Measurements from ENCODE around the gene PHF12. TPM values are rescaled to one million over a fixed set of nuclear protein-coding genes. Genes with fewer than 3 reads are reported as not detected.

Gene PHF12
- total and polyA plus RNA-seq, 2 of the 4 experiments (the other 2 are of a cell fraction), result 24.4 to 25.6 TPM

- CTCF ChIA-PET, result no interaction called here
- Histone ChIP-seq H2AK5ac (ENCODE audit: low read depth, low read length) (no peak overlapping the region), H3K9me1 (ENCODE audit: insufficient read depth, low read length) (no peaks in the 10 kb centered on the region), H3K4ac (ENCODE audit: low read depth, low read length) (no peak overlapping the region), H3K9ac (ENCODE audit: low read depth, low read length) (no peak overlapping the region), H3K79me1 (ENCODE audit: low read depth in 1 of 2, low read length in 2 of 2) (no peaks in the 10 kb centered on the region), H4K8ac (ENCODE audit: low read depth in 2 of 2, low read length in 2 of 2) (no peak overlapping the region), H3K4me3 (ENCODE audit: insufficient read depth, low read depth, low read length) (no peak overlapping the region), H2BK120ac (ENCODE audit: low read depth, low read length) (no peak overlapping the region), H3K14ac (replicated peaks; ENCODE audit: low read depth, low read length) (no peak overlapping the region), H3K27me3 (ENCODE audit: control insufficient read depth, insufficient read depth, low read length) (0 out of 2 replicates have a peak, but pooled peaks cover 2% of the 10 kb centered on the region), H2BK15ac (ENCODE audit: low read depth, low read length) (no peak overlapping the region), H3K27ac (ENCODE audit: insufficient read depth, low read length) (no peak overlapping the region), H3K23ac (ENCODE audit: low read depth, low read length) (no peak overlapping the region), H3K18ac (ENCODE audit: low read depth, low read length) (no peak overlapping the region), H4K91ac (ENCODE audit: insufficient read depth, low read depth, low read length) (no peak overlapping the region), H2BK20ac (ENCODE audit: low read depth, low read length) (no peak overlapping the region), H4K5ac (ENCODE audit: low read depth, low read length) (no peak overlapping the region), H3K4me1 (ENCODE audit: control insufficient read depth, insufficient read depth, low read length) (no peaks in the 10 kb centered on the region), H3K36me3 (ENCODE audit: control insufficient read depth, insufficient read depth, low read length) (peaks cover 9% of the 10 kb centered on the region), H3K4me2 (ENCODE audit: low read depth, low read length) (no peak overlapping the region), H2BK5ac (ENCODE audit: low read depth, low read length, poor library complexity, severe bottlenecking) (no peak overlapping the region), H2AK9ac (replicated peaks; ENCODE audit: low read depth, low read length, poor library complexity) (no peak overlapping the region), H3K9me3 (ENCODE audit: control insufficient read depth, insufficient read depth, low read length) (no peaks in the 10 kb centered on the region), H2AFZ (replicated peaks; ENCODE audit: low read length, poor library complexity) (no peak overlapping the region), H3K56ac (ENCODE audit: extremely low read depth, insufficient read depth, low read length) (no peak overlapping the region), H4K20me1 (ENCODE audit: insufficient read depth, low read length) (no peaks in the 10 kb centered on the region)
- in situ Hi-C loops (cut with MboI; ENCODE audit: low sequenced_read_pairs), result no loop called here
- no CpG with 5 or more reads among the region's 1 CpG for WGBS, 2 experiments (ENCODE audit: extremely low coverage in 2 of 2, insufficient read length in 1 of 2)
- intact Hi-C loops (cut with micrococcal nuclease), result no loop called here
- TF ChIP-seq CEBPB (IDR thresholded peaks at IDR 0.05; ENCODE audit: low read depth, low read length) (no peak), NFE2L2 (IDR thresholded peaks at IDR 0.05; ENCODE audit: low read depth, low read length) (no peak), CHD1 (IDR thresholded peaks at IDR 0.05; ENCODE audit: low read depth, low read length) (no peak), MXI1 (IDR thresholded peaks at IDR 0.05; ENCODE audit: borderline replicate concordance, low read depth, low read length) (no peak), BHLHE40 (IDR thresholded peaks at IDR 0.05; ENCODE audit: low read depth, low read length) (no peak), RFX5 (IDR thresholded peaks at IDR 0.05; ENCODE audit: low read depth, low read length) (no peak), USF2 (IDR thresholded peaks at IDR 0.05; ENCODE audit: low read depth, low read length) (no peak), FOS (IDR thresholded peaks at IDR 0.05; ENCODE audit: low read depth, low read length) (no peak), RAD21 (IDR thresholded peaks at IDR 0.05; ENCODE audit: low read length) (no peak), MAFK (IDR thresholded peaks at IDR 0.05; ENCODE audit: low read depth, low read length) (no peak), CTCF (conservative IDR thresholded peaks at IDR 0.05; ENCODE audit: low read depth, low read length) (no peak), POLR2A (IDR thresholded peaks at IDR 0.05; ENCODE audit: low read depth, low read length) (no peak)
- ATAC-seq (ENCODE audit: low read depth) (no peak), DNase-seq (no peak)
- POLR2A ChIA-PET (ENCODE audit: unreplicated experiment), result no interaction called here
- dilution Hi-C loops (cut with HindIII; ENCODE audit: low sequenced_read_pairs, unreplicated experiment), result no loop called here
- BruUV-seq (replicated peaks), result no TSS peak
Measured at GRCh38 chr17:28863953-28864352, 87.4 kb downstream of the PHF12 start.
